HG03139 (cell line): Measurements from ENCODE around the gene ZNF814.
A peak's percentile ranks its signal among the peaks of the same experiment; 100 is the strongest.
"Not testable (repeated sequence)": the region's sequence is repeated elsewhere in the genome, so short reads cannot be mapped to it uniquely, and the experiment has no call there.

Experiments
- ATAC-seq: cut with Tn5 transposase; IDR thresholded peaks from one replicate; pipeline ENCODE4 v1.9.1; 2021; ENCODE audit not compliant: unreplicated experiment

Gene ZNF814

DNA sequence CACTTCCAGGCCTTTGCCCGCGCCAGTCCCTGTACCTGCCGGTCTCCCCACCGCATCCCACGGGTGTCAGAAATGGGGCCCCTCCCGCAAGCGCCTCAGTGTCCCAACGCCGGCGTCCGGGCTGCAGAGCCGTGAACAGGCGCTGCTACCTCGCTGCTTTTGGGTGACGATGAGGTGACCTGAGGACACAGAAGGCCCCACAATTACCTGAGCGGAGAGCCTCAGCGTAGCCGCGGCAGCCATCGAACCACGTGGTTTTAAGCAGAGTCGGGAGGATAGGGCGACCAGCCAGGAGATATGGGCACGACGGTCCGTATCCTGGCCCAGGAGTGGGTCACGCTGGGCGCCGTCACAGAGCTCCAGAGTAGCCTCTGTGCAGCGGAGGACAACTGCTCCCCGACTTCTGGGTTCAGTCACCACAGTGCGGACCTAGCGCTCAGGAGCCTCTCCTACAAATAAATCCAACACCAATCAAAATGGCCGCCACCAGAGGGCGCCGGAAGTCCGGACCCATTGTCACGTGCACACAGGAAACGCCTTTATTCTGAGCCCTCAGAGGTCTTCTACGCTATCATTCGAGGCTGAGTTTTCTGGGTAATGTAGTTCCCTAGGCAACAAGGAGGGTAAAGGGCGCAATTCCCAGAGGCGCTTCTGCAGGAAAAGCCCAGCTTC, at the start of gene ZNF814:
TSS of gene ZNF814 (minus strand) at position 478 of the 672 bp plus-strand sequence. CDS start at position 243, 235 bp downstream.
- ATAC-seq, result peak; percentile 82

DNA sequence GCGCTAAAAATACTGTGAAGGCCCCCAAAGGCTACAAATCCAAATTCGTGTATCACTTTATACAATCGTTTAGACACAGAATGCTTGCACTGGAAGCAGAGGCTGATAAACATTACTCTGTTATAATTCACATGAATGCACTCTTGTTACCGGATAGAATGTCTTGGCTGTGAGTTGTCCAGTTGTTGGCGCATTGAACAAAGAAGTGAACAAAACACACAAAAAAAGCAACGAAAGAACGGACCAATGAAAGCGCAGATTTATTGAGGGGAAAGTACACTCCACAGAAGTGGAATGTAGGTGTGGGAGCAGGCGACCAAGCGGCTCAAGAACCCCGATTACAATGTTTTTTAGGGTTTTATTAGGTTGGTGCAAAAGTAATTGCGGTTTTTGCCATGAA, 46.9 kb upstream of the ZNF814 start:
- ATAC-seq, result no peak

DNA sequence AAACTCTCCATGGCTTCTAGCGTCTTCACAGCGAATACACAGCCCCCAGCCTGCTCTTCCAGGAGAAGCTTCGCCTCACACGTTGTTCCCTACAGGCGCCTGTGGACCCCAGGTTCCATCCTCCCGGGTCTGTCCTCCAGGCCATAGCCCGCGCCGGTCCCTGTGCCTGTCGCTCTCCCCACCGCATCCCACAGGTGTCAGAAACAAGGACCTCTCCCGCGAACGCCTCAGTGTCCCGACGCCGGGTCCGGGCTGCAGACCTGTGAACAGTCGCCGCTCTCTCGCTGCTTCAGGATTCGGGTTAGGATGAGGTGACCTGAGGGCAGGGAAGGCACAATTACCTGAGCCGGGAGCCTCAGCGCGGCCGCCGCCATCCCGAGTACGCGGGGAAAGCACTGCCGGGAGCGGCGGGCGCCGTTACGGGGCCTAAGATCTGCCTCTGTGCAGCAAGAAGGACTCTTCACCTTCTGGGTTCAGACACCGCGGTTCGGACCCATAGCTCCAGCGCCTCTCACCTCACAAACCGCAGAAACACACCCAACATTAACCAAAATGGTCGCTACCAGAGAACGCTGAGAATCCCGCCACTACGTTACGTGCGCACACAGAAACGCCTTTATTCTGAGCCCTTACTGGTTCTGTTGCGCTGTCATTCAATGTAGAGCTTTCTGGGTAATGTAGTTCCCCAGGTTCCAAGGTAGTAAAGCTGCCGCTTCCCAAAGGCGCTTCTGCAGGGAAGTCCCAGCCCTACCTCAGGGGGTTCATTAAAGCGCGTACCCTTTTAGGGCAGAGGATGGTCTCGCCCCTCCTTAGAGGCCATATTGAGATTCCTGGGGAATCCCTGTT, 46.2 kb upstream of the ZNF814 start, which contains the start of gene ZNF418:
TSS of gene ZNF418 (minus strand) at position 583 of the 846 bp plus-strand sequence. CDS start 1,580 bp downstream, outside the sequence.
- no peak for ATAC-seq

DNA sequence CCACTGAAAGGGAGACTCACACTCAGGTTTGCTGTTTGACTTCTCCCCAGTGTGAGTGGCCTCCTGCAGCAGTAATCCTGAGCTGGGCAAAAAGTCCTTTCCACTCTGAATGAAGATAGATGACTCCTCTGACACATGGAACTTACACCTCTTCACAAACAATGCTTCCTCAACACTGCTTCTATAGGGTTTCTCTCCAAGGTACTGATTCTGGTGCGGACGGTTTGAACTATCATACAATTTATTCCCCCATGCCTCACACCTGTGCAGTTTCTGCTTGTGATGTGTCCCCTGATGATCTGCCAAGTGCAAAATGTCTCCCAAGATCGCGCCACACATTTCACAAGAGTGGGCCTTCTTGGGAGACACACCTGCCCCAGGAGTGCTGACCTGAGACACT, 38.8 kb upstream of the ZNF814 start:
- ATAC-seq, result no peak

DNA sequence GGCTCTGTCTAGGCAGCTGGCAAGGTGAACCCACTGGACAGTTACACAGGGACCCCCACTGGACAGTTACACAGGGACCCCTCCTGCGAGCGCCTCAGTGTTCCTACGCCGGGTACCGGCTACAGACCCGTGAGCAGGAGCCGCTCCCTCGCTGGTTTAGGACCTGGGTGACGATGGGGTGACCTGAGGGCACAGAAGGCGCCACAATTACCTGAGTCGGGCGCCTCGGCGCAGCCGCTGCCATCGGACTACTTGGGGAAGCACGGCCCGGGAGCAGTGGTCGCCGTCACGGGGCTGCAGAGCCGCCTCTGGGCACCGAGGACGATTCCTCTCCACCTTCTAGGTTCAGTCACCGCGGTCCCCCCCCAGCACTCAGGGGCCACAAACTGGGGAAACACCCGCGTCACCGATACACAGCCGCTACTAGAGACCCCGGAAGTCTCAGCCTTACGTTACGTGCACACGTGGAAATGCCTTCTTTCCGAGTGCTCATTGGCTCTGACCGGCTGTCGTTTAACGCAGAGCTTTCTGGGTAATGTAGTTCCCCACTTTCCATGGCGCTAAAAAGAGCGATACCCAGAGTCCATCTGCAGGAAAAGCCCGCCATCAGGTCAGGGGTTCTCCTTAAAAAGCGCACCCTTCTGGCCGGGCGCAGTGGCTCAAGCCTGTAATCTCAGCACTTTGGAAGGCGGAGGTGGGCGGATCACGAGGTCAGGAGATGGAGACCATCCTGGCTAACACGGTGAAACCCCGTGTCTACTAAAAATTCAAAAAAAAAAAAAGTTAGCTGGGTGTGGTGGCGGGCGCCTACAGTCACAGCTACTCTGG, 27.5 kb upstream of the ZNF814 start, which contains the start of gene ZNF417:
TSS of gene ZNF417 (minus strand) at position 425 of the 828 bp plus-strand sequence. CDS start at position 244, 181 bp downstream.
- ATAC-seq, result peak; percentile 94

DNA sequence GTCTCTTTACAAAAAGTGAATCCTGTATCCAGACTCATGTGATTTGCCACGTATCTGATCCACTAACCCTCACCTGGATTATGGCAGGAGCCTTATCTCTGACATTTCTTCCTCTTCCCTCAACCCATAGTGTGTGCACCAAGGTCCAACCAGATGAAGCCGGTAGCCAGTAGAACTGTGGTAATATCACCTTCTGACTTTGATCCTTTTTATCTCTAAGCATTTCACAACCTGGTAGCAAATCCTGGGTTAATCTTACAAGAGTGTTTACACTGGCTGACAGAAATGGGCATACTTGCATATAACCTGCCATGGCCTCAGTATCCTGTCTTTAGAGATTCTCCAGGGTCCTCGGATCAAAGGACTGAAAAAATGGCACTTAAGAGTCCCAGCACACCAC, 25.7 kb upstream of the ZNF814 start:
- ATAC-seq, result no peak

DNA sequence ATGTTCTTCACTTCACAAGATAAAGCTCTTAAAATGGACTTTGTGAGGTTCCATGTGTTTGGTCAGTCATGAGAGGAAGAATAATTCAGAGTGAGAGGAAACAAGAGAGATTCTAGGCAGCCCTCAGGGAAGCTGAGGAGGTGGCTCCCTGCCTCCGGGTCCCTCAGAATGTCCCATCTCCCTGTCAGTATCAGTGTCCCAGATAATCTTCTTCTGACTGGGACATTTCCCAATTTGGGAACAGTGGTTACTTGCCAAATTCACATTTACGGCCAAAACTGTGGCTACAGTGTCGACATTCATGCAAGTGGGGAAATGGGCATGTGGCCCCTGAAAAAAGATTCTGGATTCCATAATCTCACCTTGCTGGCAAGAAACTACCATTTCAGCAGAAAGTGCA, 18.6 kb upstream of the ZNF814 start:
- no peak for ATAC-seq

DNA sequence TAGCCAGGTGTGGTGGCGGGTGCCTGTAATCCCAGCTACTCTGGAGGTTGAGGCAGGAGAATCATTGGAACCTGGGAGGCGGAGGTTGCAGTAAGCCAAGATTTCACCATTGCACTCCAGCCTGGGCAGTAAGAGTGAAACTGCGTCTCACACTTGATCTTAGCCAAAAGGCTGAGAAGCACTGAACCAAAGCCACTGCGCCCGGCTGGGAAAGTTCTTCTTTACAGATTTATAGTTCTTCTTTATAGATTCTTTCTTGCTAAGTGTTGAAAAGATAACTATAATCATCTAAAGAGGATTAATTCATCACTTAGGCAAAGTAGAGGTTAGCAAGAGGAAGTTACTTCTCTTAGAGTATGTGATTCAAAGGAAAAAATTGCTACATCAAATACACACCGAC, 16.4 kb upstream of the ZNF814 start:
- no peak for ATAC-seq

DNA sequence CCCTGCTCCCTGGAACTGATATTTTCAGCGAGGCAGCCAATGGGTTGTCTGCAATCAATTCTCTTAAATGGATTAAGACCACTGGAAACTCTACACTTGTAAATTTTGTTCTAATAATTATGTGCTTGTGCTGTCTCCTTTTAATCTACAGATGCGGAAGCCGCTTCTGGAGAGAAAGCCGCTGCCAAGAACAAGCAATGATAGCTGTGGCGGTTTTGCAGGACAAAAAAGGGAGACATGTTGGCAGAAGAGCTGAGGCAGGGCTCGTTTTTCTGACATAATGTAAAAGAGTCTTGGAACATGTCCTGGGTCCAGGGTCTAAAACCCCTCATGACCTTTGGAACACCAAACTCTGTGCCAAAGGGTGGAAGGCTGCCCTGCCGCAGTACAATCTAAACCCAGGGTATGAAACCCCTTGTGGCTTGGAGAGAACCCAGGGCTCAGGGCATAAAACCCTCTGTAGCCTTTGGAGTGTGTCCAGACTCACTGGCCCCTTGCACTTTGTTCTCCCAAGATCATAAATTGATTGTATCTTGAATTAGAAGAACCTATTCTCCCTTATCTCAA, 14.9 kb upstream of the ZNF814 start:
- no peak for ATAC-seq

DNA sequence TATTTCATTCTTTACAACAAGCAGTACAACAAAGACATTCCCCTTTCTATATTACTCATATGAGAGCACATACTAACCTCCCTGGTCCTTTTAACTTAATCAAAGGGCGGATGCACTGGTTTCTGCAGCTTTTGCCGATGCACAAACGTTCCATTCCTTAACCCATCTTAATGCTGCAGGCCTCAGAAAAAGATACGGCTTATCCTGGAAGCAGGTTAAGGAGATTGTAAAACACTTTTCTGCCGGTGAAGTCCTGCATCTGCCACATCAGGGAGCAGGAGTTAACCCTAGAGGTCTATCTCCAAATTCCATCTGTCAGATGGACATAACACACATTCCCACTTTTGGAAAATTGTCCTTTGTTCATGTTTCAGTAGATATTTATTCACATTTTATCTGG, 11.5 kb upstream of the ZNF814 start:
- ATAC-seq, result no peak

DNA sequence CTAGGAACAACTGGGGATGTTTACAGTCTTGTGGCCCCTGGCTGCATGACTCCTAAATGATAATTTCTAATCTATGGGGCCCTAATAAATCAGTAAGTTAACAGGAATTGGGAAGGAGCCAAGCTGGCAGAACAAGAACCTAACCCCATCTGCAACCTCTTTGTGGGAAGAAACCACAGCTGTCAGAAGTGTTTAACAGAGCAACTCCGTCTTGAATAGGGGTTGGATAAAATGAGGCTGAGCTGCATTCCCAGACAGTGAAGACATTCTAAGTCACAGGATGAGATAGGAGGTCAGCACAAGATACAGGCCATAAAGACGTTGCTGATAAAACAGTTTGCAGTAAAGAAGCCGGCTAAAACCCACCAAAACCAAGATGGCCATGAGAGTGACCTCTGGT, 1.9 kb upstream of the ZNF814 start:
- ATAC-seq, result not testable (repeated sequence)

DNA sequence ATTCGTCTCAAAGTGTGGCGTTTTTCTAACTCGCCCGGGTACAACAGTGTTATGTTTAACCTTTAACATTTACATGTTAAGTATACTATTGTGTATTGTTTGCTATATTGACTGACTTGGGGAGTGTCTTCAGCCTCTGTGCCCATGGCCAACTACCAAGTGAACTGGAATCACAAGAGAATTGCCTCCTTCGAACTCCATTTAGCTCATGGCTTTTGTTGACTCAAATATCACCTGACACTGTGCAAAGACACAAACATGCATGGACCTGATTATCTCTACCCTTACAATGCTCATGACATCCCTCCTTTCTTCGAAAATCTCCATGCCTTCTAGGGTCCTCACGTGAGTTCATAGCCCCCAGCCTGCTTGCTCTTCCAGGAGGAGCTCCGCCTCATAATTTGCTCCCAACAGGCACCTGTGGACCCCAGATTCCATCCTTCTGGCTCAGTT, 704 bp downstream of the ZNF814 start:
- ATAC-seq, result no peak

DNA sequence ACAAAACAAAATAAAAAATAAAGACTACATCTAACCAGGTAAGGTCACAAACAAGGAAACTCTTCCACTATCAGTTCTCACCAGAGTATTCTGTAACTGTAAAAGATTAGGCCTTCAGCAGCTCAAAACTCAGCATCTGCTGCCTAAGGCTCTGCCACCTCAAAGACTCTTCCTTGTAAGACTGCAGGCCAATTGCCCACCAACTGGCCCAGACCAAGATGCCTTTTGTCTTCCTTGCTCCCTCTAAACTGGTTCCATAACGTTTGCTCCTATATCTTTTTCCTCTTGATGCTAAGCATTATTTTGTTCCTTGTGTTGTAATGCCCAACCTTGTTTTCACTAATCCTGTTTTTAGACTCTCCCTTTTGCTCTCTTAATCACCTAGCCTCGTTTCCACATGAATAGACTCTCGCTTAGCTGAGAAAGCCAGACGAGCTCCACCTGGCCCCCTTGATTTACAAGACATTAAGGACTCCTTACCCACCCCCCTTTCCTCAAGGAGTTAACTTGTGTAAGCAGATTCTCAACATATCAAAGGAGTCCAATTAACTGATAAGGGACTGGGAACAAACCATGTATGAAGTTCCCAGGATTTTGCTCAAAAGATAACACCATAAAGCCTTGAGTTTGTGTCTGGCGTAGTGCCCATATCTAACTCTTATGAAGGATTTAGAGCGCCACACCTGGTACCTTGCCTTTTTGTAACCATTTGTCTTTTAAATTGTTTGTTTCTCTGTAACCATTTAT, 1.5 kb downstream of the ZNF814 start:
- no peak for ATAC-seq

DNA sequence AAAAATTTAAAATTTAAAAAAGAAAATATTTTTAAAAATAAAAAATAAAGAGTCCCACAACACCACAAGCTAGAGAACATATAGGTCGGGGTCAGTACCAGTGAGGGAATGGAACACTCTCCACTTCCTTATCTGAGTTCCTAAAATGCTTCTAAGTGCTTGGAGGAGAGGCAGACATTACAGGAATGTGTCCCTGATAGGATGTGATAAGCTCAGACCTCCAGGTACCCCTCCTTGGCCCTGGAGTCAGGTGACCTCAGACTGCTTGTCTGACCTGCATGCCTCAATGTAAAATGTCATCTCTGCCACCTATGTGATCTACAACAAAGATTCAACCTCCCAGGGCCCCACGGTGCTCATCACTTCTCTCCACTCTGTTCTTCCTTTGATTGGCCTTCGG, 2.8 kb downstream of the ZNF814 start:
- no peak for ATAC-seq

DNA sequence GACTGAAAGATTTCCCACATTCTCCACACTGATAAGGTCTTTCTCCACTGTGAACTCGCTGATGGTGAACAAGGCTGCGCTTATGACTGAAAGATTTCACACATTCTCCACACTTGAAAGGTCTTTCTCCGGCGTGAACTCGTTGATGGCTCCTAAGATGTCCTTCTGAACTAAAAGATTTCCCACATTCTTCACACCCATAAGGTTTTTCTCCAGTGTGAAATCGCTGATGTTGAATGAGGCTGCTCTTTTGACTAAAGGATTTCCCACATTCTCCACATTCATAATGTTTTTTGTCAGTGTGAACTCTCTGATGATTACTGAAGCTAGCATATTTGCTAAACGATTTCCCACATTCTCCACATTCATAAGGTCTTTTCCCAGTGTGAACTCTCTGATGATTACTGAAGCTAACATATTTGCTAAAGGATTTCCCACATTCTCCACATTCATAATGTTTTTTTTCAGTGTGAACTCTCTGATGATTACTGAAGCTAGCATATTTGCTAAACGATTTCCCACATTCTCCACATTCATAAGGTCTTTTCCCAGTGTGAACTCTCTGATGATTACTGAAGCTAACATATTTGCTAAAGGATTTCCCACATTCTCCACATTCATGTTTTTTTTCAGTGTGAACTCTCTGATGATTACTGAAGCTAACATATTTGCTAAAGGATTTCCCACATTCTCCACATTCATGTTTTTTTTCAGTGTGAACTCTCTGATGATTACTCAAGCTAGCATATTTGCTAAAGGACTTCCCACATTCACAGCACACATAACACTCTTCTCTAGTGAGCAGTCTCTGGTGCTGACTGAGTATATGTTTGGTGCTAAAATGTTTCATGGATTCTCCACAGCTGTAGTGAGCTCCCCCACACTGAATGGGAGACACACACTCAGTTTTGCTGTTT, 14.7 kb downstream of the ZNF814 start:
- ATAC-seq, result not testable (repeated sequence)

DNA sequence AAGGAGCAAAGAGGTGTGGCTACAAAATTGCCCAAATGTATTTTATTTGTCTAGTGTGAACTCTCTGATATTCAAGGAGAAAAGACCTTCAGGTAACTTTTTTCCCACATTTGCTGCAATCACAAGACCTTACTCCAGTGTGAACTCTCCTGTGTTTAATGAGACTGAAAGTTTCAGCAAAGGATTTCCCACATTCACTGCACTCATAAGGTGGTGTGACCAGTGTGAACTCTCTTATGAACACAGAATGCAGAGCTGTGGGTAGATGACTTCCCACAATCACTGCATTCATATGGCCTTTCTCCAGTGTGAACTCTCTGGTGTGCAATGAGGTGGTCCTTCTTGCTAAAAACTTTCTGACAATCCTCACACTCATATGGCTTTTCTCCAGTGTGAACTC, 16.4 kb downstream of the ZNF814 start:
- ATAC-seq, result no peak

DNA sequence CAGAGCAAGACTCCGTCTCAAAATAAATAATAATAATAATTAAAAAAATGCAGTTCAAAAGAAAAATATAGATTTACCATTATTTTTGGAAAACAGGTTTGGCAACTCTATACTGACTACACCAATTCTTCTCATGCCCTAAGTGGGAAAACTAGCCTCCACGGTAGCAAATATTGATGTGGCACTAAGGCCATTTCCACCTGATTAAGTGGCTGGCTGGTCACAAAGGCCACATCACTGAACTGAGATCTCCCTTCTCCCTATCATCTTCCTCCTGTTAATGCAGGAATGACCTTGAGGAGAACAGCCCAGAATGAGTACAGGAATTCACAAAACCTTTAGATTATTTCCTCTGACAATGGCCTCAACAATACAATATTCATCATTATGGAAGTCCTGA, 18.6 kb downstream of the ZNF814 start:
- ATAC-seq, result no peak

DNA sequence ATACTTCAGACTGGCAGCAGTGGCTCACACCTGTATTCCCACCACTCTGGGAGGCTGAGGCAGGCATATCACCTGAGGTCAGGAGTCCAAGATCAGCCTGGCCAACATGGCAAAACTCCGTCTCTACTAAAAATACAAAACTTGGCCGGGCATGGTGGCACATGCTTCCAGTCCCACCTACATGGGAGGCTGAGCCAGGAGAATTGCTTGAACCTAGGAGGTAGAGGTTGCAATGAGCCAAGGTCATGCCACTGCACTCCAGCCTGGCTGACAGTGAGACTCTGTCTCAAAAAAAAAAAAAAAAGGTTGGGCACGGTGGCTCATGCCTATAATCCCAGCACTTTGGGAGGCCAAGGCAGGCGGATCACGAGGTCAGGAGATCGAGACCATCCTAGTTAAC, 19.2 kb downstream of the ZNF814 start:
- not testable (repeated sequence) for ATAC-seq

DNA sequence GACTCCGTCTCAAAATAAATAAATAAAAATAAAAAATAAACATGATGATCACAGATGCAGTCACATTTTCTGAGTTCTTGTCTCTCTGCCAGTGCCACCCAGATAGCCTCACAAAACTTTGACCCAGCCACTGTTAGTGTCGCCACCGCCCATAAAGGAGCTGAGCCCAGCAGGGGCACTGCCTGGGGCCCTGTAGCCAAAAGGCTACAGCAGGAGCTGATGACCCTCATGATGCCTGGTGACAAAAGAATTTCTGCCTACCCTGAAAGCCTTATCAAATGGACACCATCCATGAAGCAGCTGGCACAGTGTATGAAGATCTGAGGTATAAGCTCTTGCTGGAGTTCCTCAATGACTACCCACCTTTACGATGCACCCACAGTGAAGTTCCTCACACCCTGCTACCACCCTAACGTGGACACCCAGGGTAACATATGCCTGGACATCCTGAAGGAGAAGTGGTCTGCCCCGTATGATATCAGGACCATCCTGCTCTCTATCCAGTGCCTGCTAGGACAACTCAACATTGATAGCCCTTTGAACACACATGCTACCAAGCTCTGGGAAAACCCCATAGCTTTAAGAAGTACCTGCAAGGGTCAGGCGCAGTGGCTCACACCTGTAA, 20.9 kb downstream of the ZNF814 start:
- no peak for ATAC-seq
